ENCODE results near the gene RPN2.

RPN2 gene

DNA sequence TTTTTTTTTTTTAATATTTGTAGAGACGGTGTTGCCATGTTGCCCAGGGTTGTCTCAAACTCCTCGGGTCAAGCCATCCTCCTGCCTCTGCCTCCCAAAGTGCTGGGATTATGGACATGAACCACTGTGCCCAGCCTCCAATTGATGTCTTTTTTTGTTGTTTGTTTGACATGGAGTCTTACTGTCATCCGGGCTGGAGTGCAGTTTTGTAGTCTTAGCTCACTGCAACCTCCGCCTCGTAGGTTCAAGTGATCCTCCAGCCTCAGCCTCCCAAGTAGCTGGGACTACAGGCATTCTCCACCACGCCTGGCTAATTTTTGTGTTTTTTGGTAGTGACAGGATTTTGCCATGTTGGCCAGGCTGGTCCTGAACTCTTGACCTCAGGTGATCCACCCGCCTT is 9.7 kb downstream of the RPN2 start:
- DNase-seq = no peak

DNA sequence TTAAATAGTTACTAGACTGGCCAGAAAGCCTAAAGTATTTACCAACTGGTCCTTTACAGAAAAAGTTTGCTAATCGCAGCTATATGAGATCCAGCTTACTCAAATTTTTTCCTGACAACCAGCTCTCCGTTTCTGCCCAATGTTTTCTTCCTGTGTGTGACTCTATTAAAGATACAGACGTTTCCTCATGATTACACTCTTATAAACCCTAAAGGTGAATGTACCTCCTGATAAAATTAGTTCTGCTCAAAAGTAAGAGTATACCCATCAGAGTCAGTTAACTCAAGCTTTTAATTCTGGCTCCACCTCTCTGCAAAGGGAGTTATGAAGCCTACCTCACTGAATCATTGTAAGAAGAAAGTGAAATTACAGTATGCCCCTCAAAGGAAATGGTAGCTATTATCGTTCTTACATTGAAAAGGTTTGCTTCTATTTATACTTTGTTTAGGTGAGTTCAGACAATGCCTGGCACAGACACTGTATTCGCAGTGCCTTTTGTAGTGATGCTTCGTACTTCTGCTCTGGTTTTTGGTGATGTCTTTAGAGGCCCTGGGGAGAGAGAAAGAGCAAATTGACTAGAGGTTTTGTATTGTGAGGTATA is 10.4 kb downstream of the RPN2 start:
- no peak for DNase-seq

DNA sequence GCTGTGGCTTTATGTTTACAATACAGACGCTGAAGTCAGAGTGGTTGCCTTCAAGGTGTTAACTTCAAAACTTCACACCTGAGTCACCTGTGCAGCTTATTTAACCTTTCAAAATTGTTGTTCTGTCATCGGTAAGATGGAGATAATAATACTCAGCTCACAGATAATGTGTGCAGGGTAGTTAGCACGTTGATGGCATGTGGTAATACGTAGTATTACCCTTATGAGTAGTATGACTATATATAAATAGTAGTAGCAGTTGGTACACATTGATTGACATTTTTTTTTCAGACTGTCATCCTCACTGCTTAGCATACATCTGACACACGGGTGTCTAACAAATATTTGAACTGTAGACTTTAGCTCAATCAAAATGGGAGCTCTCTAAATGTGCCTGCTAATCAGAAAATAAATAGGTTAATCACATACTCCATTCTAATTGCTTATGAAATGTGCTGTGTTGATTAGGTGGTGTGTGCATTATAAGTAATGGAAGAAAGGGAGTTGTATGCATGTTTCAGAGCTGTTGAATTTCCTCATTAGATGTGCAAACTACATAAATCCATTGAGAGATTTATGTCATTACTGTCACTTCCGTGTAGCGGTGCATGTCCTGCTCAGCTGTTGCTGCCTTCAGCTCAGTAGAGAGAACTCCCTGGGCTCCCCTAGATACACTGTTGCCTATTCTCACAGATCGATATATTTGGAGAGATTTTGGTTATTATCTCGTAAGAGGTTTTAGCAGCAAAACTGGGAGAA is 11.4 kb downstream of the RPN2 start:
- no peak for DNase-seq

DNA sequence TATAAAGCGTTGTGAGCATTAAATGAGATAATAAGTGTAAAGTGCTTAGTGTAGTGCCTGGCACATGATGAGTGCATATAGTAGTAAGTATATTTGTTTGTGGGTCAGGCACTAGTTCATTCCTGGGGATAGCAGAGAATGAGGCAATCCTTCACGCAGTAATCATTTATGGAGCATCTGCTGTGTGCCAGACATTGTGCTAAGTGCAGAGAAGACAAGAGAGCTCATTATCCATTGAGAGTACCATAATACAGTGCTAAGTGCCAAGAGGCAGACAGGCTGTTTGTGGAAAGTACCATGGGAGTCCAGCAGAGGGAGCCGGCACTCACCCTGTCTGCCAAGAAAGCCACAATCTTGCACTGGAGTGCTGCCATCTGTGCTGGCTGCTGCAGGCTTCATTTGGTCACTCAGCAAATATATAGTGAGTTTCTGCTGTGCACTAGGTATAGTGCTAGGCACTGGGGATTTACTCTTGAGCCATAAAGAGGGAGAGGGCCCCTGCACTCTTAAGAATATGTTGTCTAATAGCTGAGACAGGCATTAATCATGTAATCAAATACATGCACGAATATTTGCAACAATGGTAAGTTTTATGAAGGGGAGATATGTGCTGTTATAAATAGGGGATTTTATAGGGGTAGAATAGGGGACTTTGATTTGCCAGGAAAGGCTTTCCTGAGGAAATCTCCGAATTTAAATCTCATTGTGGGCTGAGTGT is 13.2 kb downstream of the RPN2 start:
- peak; percentile 60 for DNase-seq

DNA sequence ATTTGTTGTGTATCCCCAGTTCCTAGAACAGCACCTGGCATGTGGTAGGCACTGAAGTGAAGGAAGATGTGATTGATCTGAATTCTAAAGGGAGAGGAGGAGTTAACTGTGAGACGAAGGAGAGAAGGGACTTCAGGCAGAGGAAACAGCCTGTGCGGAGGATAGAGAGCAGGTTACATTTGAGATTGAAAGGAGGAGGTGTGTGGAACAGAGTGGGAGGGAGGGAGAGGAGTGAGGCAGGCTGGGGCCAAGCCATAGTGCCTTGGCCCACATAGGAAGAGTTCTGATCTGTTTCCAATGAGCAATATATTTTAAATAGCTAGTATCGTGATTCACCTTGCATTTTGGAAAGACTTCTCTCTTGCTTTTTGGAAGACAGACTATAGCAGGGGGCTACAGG is 14.1 kb downstream of the RPN2 start:
- no peak for DNase-seq

DNA sequence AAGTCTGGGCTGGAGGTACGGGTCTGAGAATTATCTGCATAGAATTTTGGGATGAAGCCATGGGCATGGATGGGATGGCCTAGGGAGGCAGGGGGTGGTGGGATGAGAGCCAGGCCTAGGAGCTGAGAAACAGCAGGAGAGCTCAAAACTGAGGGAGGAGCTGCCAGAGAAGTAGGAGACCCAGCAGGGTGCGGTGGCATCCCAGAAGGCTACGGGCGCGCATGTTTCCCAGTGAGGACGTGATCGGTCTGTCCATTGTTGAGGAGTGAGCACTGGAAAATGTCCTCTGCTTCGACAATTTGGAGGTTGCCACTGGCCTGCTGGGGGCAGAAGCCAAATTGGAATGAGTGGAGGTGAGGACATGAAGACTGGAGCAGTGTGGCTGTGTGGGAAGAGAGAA is 14.7 kb downstream of the RPN2 start:
- DNase-seq = no peak

DNA sequence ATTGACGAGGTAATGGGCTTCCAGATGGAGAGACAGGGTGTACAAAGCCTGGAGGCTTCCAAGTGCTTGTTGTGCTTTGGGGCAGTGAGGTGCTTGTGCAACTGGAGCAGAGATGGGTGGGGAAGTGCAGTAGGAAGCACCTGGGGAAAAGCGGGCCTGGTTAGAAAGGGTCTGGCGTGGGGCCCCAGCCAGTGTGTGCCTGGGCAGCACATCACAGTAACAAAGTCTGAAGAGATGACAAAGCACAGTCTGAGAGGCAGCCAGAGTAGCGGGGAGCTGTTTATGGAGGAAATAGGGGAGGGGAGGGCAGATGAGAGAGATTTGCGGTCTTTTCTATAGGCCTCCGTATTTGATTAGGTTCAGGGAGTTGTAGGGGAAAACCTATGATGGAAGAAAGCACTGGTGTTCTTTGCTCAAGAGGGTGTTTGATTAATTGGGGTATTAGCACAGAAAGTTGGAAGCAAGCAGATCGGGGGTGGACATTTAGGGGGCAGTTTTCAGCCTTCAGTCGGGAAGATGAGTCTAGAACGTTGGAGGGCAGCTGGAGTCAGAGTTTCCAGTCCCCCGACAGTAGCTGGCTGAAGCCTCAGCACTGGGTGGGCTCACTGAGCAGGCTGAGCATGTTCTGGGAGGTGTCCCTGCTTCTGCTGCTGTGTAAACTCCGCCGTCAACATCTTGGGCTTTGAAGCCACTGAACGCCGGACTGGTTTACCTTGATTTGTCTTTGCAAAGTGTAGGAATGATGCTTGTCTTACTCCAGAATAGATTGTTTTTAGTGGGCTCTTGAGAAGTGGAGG is 15.7 kb downstream of the RPN2 start:
- DNase-seq = no peak

DNA sequence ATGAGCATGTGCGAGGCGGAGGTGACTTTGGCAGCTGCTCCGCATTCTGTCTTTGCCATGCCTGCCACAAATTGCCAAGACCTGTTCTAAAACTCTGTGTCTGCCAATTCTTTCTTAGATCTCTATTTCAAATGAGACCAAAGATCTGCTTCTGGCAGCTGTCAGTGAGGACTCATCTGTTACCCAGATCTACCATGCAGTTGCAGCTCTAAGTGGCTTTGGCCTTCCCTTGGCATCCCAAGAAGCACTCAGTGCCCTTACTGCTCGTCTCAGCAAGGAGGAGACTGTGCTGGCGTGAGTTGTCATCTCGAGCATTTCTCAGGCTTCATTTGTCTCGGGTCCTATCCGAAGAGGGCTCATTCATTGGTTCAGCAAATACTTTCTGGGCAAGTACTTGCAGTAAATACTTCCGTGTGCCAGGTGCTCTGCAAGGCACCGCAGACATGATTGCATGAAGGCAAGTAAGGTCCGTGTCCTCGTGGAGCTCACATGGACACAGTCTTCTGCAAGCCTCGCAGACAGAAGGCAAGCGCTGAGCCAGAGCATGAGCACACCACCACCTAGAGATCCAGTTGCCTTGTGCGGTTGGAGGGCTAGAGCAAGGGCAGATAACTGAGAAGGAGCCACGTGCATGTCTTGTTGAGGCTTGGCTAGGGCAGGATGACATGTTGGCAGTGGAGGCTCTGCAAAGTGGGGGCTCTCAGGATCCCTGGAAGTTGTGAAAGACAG is 20.0 kb downstream of the RPN2 start:
- peak; percentile 28 for DNase-seq

DNA sequence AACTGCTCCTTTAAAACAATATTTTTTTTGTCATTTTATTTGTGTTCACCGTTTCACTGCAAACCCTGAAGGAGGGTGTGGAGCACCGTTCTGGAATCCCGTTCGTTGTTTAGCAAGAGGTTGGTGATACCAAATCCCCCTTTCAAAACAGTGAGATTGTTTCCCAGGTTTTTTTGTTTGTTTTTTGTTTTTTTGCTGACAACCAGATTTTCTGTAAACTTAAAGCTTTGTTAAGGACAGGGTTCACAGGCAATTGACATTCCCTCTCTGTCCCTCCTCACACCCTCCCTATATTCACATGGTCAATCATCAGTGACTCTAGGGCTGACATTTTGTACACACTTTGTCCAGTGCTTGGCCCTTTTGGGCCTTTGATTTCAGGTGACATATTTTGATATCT is 21.2 kb downstream of the RPN2 start:
- no peak for DNase-seq

DNA sequence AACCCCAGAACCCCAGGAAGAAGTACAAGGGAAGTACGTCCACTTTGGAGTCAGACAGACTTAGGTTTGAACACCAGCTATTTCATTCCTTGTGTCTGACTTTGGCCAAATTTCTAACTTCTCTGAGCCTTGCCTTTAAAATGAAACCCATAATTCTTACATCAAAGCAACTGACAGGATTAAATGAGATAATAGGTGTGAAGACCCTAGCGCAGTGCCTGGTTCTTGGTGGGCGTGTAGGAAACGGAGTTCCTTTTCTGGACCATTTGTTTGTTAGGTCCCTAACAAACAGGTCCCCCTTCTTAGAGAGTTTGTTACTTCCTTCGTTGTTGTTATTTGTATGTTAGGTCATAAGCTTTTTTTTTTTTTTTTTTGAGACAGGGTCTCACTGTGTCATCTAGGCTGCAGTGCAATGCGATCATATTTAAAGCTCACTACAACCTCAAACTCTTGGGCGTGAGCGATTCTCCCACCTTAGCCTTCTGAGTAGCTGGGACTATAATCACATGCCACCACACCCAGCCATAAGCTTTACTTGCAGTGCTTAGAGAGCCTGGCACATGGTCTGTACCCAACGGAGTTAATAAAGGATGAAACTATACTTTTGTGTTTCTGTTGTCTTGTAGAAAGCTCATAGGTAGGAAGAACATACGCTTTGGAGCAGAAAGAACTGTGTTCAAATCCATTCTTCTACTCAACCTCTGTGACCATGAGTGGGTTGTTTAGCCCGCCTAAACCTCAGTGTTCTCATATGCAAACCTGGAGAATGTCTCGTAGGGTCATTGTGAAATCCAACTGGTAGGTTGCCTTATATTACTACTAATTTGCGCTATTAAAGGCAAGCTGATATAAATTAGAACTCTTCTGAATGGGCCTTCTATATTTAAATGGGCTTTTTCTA is 22.0 kb downstream of the RPN2 start:
- DNase-seq = no peak

DNA sequence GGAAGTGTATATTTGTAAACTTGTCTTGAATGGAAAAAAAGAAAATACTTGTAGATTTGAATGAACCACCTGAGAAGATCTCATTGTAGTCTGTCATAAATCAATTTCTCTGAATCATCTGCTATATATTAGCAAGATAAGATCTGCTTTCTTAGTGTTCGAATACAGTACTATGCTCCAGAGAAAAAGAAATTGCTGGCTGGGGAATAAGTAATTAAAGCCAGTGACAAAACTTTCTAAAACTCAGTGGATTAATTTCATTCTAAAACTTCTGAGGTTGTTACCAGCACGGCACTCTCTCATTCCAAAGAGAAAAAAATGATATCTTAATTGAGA is 22.7 kb downstream of the RPN2 start:
- no peak for DNase-seq

DNA sequence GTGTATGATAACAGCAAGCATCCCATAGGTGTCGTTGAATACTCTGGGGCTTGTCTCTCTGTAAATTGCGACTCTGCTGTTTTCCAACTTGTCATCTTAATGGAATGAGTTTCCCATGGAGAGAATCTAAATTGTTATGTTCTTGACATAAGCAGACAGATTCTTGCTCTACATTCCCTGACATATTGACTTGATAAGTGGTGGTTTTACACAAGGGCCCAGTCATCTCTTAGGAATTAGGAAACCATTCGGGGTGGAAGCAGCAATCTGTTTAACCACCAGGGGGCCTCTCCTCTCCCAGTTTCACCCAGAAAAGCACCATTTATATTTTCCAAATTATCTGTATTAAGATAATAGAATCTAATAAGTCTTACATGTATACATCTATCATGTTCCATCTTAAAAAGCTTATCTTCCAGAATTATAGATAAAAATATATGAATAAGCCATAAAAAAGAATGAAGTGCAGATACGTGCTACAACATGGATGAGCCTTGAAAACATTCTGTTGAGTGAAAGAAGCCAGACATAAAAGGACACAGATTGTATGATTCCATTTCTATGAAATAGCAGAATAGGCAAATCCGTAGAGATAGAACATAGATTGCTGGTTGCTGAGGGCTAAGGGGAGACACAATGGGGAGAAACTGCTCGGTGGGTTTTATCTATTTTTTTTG is 23.3 kb downstream of the RPN2 start:
- no peak for DNase-seq

DNA sequence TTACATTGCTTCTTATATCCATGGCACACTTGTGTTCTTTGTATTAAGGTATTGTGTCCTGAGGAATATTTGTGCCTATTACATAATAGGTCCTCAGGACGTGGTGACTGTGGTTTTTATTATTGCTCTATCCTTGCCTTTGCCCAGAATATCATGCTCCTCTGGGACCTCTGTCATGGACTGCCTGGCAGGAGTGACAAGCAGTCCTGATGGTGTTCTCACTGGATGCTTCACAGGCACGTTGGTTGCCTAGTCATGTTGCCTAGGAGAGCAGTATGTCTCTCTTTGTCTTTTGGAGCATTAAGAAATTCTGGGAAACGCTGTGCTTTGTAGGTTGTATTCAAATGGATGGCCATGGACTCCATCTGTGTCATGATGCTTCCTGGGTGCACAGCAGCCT is 24.9 kb downstream of the RPN2 start:
- DNase-seq = no peak

DNA sequence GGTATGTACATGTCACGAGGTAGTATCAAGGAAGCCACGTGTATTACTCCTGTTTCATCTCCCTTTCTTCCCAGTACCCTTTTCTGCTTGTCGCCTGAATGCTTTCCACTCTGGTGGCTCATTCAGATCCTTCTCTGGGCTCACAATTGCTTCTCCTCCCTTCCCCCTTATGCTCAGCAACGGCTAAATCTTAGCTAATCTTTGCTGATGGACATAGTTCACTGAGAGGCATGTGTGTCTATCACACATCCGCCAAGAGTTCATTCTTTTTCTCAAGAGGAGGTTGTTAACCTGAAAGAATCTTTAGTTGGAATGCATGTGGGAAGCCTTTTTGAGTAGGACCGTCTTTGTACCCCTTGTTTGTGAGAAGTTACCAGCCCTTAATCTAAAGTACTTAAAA is 26.0 kb downstream of the RPN2 start:
- no peak for DNase-seq

DNA sequence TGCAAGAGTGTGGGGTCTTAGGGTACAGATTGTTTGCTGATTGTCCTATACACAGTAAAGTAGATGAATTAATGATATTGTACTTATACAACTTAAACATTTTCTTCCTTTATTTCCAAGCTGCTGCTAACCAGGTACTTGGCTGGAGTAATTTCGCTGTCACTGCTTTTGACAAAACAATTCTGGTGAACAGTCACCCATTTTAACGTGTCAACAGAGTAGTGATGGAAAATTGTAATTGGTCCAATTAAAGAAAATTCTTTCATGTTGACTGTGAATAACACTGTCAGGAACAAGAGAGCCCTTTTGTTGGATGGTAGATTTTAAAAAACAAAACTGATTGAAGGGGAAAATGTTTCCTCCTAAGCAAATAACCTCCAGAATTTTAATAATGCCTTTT is 26.7 kb downstream of the RPN2 start:
- DNase-seq = no peak

DNA sequence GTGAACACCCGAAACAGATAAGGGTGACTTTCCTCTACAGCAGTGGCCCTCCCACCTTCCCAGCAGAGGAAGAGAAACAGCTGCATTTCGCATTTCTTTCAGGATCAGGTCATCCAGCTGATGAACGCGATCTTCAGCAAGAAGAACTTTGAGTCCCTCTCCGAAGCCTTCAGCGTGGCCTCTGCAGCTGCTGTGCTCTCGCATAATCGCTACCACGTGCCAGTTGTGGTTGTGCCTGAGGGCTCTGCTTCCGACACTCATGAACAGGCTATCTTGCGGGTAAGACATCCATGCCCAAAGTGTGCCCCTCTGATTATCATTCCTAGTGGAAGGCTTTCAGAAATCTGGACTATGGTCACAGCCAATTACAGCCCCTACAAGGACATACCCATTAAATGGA is 28.0 kb downstream of the RPN2 start:
- no peak for DNase-seq

DNA sequence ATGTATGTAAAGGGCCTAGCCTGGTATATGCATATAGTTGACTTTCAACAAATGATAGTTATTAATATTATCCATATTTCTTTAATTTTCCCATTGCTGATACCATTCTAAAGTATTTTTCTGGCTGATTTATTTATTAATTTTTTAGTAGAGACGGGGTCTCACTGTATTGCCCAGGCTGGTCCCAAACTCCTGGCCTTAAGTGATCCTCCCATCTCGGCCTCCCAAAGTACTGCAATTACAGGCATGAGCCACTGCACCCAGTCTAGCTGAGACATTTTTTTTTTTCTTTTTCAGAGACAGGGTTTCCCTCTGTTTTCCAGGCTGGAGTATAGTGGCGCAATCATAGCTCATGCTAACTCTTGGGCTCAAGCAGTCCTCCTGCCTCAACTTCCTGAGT is 30.1 kb downstream of the RPN2 start:
- DNase-seq = no peak

DNA sequence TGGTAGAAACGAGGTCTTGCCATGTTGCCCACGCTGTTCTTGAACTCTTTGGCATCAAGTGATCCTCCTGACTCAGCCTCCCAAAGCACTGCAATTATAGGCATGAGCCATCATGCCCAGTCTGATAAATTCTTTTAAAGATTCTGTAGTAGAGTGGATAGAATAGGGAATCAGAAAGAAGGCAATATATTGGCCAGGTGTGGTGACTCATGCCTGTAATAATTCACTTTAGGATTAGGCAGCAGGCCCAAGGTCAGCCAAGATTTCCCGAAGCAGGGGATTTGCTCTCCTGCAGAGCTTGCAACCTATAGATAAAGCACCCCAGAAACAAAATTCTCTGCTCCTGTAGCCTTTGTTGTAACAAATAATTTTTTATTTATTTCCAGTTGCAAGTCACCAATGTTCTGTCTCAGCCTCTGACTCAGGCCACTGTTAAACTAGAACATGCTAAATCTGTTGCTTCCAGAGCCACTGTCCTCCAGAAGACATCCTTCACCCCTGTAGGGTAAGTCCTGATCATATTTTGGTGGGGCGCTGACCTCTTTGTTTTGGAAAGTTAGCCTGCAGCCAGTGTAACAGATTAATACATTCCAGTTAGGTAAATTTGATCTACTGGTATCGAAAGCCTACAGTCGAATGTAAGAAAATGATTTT is 30.7 kb downstream of the RPN2 start:
- DNase-seq = no peak

DNA sequence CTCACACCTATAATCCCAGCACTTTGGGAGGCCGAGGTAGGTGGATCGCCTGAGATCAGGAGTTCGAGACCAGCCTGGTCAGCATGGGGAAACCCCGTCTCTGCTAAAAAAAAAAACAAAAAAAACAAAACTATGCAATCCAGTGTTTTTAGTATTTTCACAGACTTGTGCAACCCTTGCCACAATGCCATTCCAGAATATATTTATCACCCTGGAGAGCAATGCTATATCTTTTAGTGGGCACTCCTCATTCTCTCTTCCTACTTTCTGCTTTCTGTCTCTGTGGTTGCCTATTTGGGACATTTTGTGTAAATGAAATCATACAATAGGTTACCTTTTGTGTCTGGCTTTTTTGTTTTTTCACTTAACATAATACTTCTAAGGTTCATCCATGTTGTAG is 39.3 kb downstream of the RPN2 start:
- DNase-seq = no peak

DNA sequence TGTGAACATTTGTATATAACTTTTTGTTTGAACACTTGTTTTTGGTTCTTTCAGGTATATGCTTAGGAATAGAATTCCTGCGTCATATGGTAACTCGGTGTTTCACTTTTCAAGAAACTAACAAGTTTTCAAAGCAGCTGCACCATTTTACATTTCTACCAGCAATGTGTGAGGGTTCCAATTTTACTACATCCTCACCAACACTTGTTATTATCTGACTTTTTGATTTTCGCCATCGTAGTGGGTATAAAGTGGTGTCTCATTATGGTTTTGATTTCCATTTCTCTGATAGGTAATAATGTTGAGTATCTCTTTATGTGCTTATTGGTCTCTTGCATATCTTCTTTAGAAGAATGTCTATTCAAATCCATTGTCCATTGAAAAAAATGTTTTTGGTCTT is 39.8 kb downstream of the RPN2 start:
- DNase-seq = no peak
